ENCODE results near the gene ARID3C.
A peak's percentile ranks its signal among the peaks of the same experiment; 100 is the strongest.

The ARID3C gene

DNA sequence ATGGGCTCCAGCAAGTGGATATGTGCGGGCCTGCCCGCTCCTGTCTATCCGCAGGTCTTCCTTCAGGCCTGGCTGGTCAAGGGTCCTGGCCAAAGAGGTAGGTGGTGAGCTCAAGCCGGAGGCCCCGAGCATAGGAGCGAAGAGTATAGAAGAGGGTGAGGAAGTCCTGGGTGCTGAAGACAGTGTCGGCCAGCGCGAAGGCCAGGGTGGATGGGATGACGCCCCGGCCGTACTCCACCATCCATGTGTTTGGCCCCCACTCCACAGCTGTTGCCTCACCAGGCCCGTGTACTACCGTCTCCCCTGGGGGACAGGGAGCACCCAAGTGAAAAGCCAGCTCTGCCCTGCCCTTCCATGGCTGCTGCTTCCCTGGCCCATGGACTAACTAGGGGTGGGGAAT lies 6.7 kb upstream of the ARID3C start:
- ChIA-PET POLR2A (interaction anchor here (1.1 to 7.0 kb wide), 5 partner anchors 11 to 44 kb away, joined by 3 to 90 read pairs (median 10); partner anchors contain the start of genes DCTN3, GALT and RPP25L), CTCF (interaction anchor here (0.7 to 8.3 kb wide), 10 partner anchors 12 to 256 kb away, joined by 3 to 164 read pairs (median 8); partner anchors contain the start of genes DCTN3, GALT, IL11RA and RPP25L)
- Histone ChIP-seq H3K4me3 (ENCODE audit: low read depth, low read length) (no peak overlapping the region), H3K27ac (ENCODE audit: extremely low read depth, low read depth, low read length) (no peak overlapping the region), H3K4me1 (ENCODE audit: control insufficient read depth, insufficient read depth, low read length) (no peaks in the 10 kb centered on the region), H3K36me3 (ENCODE audit: control insufficient read depth in 2 of 2, insufficient read depth in 1 of 2, low read length in 2 of 2) (peaks cover 0 to 15% of the 10 kb centered on the region in 2 experiments; a peak in 2 of 3 replicates), H3K9me3 (ENCODE audit: control insufficient read depth, insufficient read depth, low read depth, low read length) (no peaks in the 10 kb centered on the region)
- TF ChIP-seq ZNF266 (tag by site-specific recombination; IDR thresholded peaks at IDR 0.05; ENCODE audit: low read depth), result no peak
- no peak for TF ChIP-seq ZNF76 (tag by site-specific recombination; IDR thresholded peaks at IDR 0.05; ENCODE audit: borderline replicate concordance, low read depth)
- TF ChIP-seq KLF7 (tag by site-specific recombination; IDR thresholded peaks at IDR 0.05; ENCODE audit: borderline replicate concordance), result no peak
- TF ChIP-seq ZNF777 (tag by site-specific recombination; IDR thresholded peaks at IDR 0.05; ENCODE audit: borderline replicate concordance), result no peak
- no peak for TF ChIP-seq GLIS2 (tag by site-specific recombination; IDR thresholded peaks at IDR 0.05)
- TF ChIP-seq ZNF223 (tag by site-specific recombination; IDR thresholded peaks at IDR 0.05), result no peak
- TF ChIP-seq ZNF248 (tag by site-specific recombination; IDR thresholded peaks at IDR 0.05), result no peak
- TF ChIP-seq KLF1 (tag by site-specific recombination; IDR thresholded peaks at IDR 0.05), result no peak
- no peak for TF ChIP-seq ZNF677 (tag by site-specific recombination; IDR thresholded peaks at IDR 0.05)
- TF ChIP-seq ZFP69B (tag by site-specific recombination; IDR thresholded peaks at IDR 0.05), result no peak

DNA sequence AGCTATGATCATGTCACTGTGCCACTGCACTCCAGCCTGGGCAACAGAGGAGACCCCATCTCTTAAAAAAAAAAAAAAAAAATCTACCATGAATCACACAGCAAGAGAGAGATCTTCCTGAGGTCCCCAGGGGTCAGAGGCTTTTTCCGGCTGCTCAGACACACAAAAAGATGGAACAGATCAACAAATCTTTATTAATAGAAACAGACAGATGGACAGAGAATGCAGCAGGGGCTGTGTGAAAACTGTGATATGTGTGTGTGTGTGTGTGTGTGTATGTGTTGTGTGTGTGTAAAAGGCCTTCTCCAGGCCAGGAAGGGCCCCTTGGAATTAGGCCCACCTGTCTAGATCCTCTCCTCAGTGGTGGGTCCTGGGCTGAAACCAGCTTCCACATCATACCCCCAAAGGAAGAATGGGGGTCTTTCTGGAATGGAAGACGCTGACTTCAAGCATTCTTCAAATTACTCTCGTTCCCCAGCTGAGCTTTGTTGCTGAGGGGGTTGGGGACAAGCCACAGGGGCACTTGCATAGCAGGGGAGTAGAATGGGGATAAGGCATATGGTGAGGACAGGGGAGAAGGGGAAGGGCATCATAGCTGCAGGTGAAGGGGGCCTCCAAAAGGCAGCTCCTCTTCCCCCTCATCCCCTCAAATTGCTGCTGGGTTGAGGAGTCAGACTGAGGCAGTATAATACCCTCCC lies 5.8 kb upstream of the ARID3C start:
- H3K27ac ChIP-seq (ENCODE audit: extremely low read depth, low read depth, low read length), result no peak overlapping the region
- TF ChIP-seq ZNF423 (tag by site-specific recombination; IDR thresholded peaks at IDR 0.05), result no peak
- TF ChIP-seq ZNF121 (tag by site-specific recombination; IDR thresholded peaks at IDR 0.05), result peak; percentile 3; the same call in 1 of the 2 replicates
- peaks cover 0 to 15% of the 10 kb centered on the region in 2 experiments; a peak in 2 of 3 replicates for H3K36me3 ChIP-seq (ENCODE audit: control insufficient read depth in 2 of 2, insufficient read depth in 1 of 2, low read length in 2 of 2)
- POLR2A ChIA-PET, result interaction anchor here (0.5 to 7.0 kb wide), 7 partner anchors 12 to 52 kb away, joined by 3 to 90 read pairs (median 6); partner anchors contain the start of genes DCTN3, GALT and RPP25L
- no peaks in the 10 kb centered on the region for H3K9me3 ChIP-seq (ENCODE audit: control insufficient read depth, insufficient read depth, low read depth, low read length)
- CTCF ChIA-PET, result interaction anchor here (0.6 to 8.3 kb wide), 43 partner anchors 12 to 856 kb away, joined by 3 to 164 read pairs (median 4); partner anchors contain the start of genes DCTN3, GALT, IL11RA and RPP25L
- H3K4me3 ChIP-seq (ENCODE audit: low read depth, low read length), result no peak overlapping the region
- H3K4me1 ChIP-seq (ENCODE audit: control insufficient read depth, insufficient read depth, low read length), result no peaks in the 10 kb centered on the region

DNA sequence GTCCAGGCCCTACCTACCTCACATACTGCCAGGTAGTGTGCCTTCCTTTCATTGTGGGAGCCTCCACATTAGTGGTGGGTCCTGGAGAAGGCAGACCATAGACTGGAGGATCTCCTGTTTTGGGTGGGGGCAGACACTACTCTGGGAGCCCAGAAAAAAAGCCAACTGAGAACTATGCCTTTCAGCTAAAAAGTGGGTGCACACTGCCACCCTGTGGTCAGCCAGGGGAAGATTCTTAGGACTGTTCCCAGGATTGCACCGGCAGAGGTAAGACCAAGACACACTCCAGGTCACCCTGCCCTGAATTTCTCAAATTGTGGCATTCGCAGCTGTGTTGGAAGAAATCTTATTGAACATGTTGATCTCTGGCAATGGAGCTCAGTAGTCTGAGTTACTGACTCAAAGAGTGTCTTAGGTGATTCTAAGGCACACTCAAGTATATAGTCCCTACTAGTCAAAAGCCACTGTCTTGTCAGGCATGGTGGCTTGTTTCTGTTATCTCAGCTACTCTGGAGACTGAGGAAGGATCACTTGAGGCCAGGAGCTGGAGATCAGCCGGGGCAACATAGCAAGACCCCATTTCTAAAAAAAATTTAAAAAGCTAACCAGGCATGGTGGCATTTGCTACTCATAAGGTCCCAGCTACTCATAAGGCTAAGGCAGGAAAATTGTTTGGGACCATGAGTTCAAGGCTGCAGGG lies 5.1 kb upstream of the ARID3C start:
- no peaks in the 10 kb centered on the region for H3K4me1 ChIP-seq (ENCODE audit: control insufficient read depth, insufficient read depth, low read length)
- H3K36me3 ChIP-seq (ENCODE audit: control insufficient read depth in 2 of 2, insufficient read depth in 1 of 2, low read length in 2 of 2), result peaks cover 0 to 15% of the 10 kb centered on the region in 2 experiments; a peak in 2 of 3 replicates
- H3K27ac ChIP-seq (ENCODE audit: extremely low read depth, low read depth, low read length), result no peak overlapping the region
- no peak overlapping the region for H3K4me3 ChIP-seq (ENCODE audit: low read depth, low read length)
- POLR2A ChIA-PET, result interaction anchor here (0.6 to 7.0 kb wide), 8 partner anchors 12 to 179 kb away, joined by 3 to 90 read pairs (median 6); partner anchors contain the start of genes DCTN3, GALT and RPP25L
- CTCF ChIA-PET, result interaction anchor here (0.5 to 8.3 kb wide), 44 partner anchors 11 to 1343 kb away, joined by 3 to 164 read pairs (median 4); partner anchors contain the start of genes DCTN3, GALT, IL11RA and RPP25L
- no peaks in the 10 kb centered on the region for H3K9me3 ChIP-seq (ENCODE audit: control insufficient read depth, insufficient read depth, low read depth, low read length)
- TF ChIP-seq ZNF600 (tag by site-specific recombination; IDR thresholded peaks at IDR 0.05) (peak; percentile 47; the same call in 1 of the 2 replicates), TCF7L2 (IDR thresholded peaks at IDR 0.05; ENCODE audit: borderline replicate concordance, low read depth, low read length) (no peak), ZNF654 (tag by site-specific recombination; IDR thresholded peaks at IDR 0.05; ENCODE audit: low read depth) (peak; percentile 72), ZNF530 (tag by site-specific recombination; IDR thresholded peaks at IDR 0.05; ENCODE audit: low read depth) (no peak), ZNF768 (tag by site-specific recombination; IDR thresholded peaks at IDR 0.05) (no peak), ZNF239 (tag by site-specific recombination; IDR thresholded peaks at IDR 0.05) (no peak), ZNF785 (tag by site-specific recombination; IDR thresholded peaks at IDR 0.05) (no peak), ZNF132 (tag by site-specific recombination; IDR thresholded peaks at IDR 0.05; ENCODE audit: borderline replicate concordance) (no peak), KLF1 (tag by site-specific recombination; IDR thresholded peaks at IDR 0.05) (no peak), ZBTB21 (tag by site-specific recombination; IDR thresholded peaks at IDR 0.05) (no peak), ZNF664 (tag by site-specific recombination; IDR thresholded peaks at IDR 0.05) (no peak), ZNF670 (tag by site-specific recombination; IDR thresholded peaks at IDR 0.05; ENCODE audit: low read depth) (no peak), ZNF394 (tag by site-specific recombination; IDR thresholded peaks at IDR 0.05; ENCODE audit: borderline replicate concordance) (peak; percentile 48), ZNF214 (tag by site-specific recombination; IDR thresholded peaks at IDR 0.05; ENCODE audit: borderline replicate concordance) (no peak)
- TF ChIP-seq, protein P1, sequence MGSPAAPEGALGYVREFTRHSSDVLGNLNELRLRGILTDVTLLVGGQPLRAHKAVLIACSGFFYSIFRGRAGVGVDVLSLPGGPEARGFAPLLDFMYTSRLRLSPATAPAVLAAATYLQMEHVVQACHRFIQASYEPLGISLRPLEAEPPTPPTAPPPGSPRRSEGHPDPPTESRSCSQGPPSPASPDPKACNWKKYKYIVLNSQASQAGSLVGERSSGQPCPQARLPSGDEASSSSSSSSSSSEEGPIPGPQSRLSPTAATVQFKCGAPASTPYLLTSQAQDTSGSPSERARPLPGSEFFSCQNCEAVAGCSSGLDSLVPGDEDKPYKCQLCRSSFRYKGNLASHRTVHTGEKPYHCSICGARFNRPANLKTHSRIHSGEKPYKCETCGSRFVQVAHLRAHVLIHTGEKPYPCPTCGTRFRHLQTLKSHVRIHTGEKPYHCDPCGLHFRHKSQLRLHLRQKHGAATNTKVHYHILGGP (tag by site-specific recombination; IDR thresholded peaks at IDR 0.05), result no peak
